Endothelial cell of hepatic sinusoid (primary cell): Measurements from ENCODE around the gene MAPK4.
"Not testable (repeated sequence)": the region's sequence is repeated elsewhere in the genome, so short reads cannot be mapped to it uniquely, and the experiment has no call there.

Experiments used
- in situ Hi-C: cut with HindIII; loops from 2 replicates; pipeline ENCODE4 v1.10.0; 2017; ENCODE audit warnings: low sequenced_read_pairs

Gene MAPK4

DNA sequence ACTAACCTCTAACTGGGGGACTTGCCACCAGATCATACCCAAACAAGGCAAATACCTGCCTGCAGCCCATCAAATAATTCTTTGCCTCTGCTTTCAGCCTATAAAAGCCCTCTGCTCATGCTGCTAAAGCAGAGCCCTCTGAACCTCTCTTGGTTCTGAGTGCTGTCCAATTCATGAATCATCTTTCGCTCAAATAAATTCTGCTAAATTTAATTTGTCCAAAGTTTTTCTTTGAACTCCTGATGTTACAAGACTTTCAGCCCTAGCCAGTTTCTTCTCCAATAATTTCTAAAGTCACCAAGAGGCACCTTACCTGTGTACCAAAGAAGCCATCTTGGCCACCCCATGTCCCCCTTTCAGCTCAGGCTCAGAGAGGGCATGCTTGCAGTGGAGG lies 188.0 kb downstream of the MAPK4 start:
- in situ Hi-C loops, result no loop called here

DNA sequence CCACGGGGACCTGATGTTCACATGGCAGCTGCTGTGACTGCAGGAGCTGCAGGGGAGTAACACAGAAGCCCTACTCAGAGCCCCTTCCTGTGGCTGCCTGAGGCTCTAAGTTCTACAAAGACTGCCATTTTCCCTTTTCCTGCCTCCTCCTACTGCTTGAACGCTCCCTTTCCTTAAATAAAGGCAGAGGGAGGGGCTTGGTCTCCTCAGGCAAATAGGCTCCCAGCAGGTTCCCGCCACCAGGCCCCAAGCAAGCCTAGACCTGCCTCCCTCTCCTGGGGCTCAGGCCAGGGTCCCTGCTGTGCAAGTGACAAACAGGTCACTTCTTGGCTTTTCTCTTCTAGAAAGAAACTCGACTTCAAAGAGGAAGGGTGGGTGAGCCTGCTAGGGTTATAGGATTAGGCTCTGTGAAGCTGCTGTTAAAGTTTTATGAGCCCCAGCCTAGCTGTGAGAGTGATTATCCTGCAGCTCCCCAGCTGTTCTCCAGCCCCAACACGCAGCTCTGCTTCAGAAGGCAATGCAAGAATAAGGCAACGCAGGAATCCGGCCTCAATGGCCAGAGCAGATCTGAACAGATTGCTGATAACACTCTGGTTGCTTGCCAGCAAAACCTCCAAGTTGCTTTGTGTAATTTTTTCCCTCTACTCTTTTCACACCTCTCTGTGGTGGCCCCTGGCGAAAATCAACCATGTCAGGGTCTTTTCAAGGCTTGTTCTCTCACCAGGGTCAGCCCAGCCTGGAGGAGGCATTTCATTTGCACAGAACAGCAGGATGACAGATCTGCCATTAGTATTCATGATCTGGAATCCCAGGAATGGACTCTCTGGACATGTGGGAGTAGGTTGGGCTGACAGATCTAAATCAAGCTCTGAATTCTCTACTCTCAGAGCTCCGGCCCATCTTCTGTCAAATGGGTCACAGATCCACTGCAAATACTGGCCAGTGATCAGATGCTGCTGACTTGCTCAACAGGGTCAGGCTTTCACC lies 188.6 kb downstream of the MAPK4 start:
- in situ Hi-C loops, result no loop called here

DNA sequence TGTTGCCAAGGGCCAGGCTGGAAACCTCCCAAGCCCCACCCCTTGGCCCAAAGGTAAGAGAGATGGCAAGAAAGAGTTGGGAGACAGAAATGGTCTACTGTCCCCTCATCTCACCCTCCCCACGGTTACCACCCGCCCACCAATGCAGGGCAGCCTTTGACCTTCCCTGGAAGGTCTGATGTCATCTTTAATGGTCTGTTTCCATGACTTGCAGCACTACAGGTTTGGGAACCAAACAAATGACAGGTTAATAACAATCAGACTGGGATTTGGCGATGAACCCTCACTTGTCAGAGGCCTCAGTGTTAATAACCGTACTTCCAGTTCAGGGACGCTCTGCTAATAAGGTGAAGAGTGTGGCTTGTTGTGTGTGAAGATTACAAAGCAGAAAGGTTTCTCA lies 189.5 kb downstream of the MAPK4 start:
- in situ Hi-C loops, result no loop called here

DNA sequence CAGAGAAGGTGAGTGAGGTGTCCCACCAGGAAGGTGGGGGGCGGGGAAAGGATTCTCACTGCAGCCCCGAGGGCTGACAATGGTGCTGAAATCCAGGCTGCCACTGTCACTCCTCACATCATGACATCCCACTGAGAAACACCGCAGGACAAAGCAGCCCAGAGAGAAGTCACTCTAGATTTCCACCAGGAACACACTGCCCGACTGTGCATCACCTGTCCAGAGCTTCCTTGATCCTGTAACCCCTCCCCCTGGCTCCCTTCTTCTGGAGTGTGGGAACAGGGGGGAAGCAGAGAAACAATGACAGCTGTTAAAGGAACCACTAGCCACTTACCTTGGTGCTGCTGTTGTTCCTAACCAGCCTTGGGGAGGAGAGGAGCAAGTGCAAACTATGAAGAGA lies 190.1 kb downstream of the MAPK4 start:
- in situ Hi-C loops, result no loop called here

DNA sequence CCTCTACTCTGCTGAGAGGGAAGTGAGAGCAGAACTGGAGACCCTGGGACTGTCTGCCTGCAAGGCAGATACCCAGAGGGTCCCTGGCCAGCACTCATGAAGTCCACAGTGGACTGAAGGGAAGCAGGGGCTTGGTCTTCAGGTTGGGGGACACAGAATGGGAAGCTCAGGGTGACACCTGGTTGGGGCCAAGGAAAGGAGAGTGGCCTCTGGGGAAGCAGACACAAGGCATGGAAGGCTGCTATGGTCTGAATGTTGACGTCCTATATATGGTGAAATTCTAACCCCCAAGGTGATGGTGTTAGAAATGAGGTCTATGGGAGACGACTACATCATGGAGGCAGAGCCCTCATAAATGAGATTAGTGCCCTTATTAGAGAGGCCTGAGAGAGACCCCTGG lies 190.7 kb downstream of the MAPK4 start:
- in situ Hi-C loops, result no loop called here

DNA sequence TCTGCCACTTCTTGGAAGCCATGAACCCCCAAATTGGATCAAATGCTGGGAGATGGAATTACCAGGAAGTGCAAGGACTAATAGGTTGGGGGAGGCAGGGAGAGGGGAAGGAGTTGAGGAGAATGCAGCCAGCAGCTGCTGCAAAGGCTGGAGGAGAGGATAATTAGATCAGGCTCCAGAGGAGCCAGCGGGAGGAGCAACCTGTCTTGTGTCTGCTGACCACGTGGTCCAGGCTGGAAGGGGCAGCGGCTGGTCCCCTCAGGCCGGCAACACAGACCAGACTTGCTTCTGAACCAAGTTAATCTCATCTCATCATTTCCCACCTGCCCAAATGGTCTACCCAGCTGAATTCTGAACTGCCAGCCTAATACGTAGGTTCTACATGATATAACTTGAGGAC lies 191.6 kb downstream of the MAPK4 start:
- in situ Hi-C loops, result no loop called here

DNA sequence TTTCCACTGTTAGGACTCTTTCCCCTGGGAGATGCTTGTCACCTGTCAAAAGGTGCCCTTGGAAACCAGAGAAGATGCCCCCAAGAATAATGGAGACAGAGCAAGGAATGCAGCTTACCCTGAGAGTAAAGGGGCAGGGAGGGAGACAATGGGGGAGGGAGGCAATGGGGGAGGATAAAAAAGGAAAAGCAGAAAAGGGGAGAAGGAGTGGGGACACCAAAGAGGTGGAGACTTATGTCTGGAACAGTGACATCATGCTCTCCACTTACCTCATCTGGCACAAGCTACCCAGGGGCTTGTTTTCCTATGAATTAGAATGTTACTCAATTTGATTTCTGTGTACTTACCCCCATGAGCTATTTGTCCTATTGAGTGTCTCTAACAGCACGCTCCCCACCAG lies 192.1 kb downstream of the MAPK4 start:
- in situ Hi-C loops, result no loop called here

DNA sequence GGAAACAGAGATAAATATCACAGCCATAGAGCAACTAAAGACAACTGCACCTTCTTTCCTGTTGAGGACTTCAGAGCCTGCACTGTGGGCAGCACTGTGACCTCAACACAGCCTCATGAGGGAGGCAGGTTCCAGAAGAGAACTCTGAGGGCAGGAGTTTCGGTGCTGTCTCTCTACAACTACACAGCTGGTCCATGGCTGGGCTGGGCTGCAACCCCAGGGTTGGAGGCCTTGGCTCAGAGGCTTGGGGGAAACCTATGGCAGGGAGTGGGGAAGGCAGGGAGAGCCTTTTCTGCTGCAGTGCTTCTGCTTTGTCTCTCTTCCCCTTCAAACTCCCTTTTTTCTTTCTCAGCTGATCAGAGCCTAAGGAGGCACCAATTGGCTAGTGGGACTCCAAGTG lies 193.4 kb downstream of the MAPK4 start:
- in situ Hi-C loops, result no loop called here

DNA sequence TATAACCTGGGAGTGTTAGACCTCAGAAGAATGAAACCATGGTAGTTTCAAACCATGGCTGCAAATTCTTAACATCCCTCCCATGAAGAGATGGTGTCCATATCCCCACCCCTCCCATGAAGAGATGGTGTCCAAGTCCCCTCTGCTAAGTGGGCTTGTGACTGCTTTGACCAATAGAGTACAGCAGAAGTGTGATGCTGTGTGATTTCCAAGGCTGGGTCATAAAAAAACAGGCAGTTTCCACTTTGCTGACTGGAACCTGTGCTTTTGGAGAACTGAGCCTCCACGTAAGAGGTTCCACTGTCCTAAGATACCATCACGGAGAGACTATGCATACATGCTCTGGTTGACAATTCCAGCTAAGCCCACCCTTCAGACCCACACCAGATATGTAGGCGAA lies 194.4 kb downstream of the MAPK4 start:
- in situ Hi-C loops, result no loop called here

DNA sequence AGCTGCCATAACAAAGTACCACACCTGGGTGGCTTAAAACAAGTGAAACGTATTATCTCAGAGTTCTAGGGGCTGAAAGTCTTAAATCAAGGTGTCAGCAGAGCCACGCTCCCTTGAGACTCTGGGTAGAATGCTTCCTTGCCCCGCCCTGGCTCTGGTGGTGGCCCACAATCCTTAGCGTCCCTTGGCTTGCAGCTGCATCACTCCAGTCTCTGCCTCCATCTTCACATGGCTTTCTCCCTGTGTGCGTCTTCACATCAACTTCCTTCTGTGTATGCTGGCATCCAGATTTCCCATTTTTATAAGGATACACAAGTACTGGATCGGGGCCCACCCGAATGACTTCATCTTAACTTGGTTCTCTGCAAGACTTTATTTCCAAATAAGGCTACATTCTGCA lies 197.5 kb downstream of the MAPK4 start:
- in situ Hi-C loops, result no loop called here

DNA sequence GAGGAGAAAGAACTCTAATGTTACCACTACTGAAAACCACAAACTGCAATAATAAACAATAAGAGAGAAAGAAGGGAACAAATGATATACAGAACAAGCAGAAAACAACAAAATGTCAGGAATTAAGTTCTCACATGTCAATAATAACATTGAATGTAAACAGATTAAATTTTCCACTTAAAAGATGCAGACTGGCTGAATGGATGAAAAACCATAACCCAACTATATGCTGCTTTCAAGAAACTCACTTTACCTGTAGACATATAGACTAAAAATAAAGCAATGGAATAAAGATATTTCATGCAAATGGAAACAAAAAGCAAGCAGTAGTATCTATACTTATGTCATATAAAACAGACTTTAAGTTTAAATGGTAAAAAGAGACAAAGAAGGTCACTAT lies 209.6 kb downstream of the MAPK4 start:
- in situ Hi-C loops, result no loop called here

DNA sequence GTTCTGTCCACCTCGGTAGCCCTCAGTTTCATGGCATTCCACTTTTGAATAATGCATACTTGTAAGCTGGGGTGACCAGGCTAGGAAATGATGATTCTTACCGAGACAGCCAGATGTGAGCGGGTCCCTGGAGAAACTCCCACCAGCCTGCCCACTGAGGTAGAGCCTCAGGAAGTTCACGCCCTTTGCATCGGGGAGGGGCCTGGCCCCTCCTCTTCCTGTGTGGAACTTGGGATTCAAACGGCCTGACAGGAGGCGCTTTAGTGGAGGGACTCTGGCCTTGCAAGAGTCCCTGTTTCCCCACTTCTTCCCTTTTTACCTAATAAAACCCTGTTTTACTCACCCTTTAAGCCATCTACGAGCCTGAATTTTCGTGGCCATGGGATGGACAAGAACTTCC lies 215.3 kb downstream of the MAPK4 start:
- in situ Hi-C loops, result no loop called here

DNA sequence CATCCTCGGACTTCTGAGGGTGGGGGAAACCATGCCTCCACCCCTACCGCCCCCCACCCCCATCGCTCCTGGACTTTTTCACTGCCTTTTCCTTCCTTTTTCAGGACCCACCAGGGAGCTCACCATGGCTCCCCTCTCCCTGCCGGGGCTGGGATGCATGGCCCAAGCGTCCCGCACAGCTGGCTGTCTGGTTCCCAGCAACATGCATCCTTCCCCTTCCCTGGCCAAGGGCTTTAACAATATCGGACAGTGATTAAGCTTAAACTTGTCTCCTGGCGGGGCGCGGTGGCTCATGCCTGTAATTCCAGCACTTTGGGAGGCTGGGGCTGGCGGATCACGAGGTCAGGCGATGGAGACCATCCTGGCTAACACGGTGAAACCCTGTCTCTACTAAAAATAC lies 215.8 kb downstream of the MAPK4 start:
- in situ Hi-C loops, result no loop called here

DNA sequence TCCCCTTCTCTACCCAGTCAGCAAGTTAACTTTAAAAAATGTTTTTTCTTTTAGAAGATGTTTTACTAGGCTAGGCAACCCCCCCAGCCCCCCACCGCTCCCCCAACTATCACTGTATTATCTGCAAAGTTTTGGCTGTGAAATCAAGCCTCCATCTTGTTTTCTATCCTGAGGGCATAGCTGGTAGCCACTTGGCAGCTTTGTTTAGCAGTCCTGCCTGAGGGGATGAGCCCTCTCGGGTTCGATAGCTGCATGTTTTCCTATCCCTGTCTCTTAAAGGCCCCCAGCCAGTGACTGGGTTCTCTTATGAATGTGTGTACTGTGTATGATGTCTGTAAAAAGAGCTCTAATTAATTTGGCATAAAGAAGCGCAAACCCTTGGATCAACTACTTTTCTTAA lies 216.5 kb downstream of the MAPK4 start:
- in situ Hi-C loops, result no loop called here

DNA sequence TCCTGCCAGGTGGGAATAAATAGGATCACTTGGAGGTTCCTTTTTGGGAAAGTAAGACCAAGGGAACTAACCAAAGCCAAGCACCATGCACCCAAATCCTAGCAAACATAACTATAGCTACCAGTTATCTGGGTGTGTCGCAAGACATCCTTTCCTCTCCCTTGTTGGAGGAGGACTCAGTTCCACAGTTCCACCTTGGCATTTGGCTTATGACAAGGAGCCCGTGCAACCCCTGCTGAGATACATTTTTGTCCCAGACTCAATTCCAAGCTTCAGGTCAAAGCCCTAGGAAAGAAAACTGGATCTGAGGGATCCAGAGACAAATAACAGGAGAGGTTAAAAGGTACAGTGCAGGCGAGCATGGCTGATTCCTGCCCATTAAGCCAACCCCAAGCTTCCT lies 219.1 kb downstream of the MAPK4 start:
- in situ Hi-C loops, result not testable (repeated sequence)
